Measurements from ENCODE around the gene STARD4.

DNA sequence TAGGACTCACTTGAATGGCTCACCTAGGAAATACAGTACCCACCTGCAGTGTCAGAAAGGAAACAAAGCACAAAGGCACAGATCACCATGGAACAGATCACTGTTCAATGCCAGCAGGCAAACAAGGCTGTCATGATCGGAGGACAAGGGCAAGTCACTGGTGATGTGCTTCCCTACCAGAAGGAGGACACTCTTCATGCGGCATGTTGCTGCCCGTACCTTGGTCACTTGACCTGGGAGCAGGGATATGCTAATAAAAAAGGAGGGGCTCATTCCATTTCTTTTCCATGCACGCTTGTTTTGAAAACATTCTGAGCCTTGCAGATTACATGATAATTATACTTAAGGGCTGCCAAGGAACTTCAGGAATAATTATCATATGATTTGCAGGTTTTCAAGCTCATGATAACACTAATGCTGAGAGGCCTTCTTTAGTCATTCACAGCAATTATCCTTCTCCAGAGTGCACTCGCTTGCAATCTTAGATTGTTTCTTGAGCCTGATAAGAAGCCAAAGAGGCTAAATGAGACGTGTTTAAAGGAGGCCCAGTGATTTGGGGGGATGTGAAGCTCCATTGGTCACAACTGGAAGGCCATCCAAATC lies 36.1 kb upstream of the STARD4 start:
- TF ChIP-seq, protein P1, sequence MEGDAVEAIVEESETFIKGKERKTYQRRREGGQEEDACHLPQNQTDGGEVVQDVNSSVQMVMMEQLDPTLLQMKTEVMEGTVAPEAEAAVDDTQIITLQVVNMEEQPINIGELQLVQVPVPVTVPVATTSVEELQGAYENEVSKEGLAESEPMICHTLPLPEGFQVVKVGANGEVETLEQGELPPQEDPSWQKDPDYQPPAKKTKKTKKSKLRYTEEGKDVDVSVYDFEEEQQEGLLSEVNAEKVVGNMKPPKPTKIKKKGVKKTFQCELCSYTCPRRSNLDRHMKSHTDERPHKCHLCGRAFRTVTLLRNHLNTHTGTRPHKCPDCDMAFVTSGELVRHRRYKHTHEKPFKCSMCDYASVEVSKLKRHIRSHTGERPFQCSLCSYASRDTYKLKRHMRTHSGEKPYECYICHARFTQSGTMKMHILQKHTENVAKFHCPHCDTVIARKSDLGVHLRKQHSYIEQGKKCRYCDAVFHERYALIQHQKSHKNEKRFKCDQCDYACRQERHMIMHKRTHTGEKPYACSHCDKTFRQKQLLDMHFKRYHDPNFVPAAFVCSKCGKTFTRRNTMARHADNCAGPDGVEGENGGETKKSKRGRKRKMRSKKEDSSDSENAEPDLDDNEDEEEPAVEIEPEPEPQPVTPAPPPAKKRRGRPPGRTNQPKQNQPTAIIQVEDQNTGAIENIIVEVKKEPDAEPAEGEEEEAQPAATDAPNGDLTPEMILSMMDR (conservative IDR thresholded peaks at IDR 0.05; ENCODE audit: low read length): no peak
- no peak for TF ChIP-seq EZH2phosphoT487 (IDR thresholded peaks at IDR 0.05; ENCODE audit: borderline replicate concordance, low read depth, low read length)
